SK-N-SH (cell line): ENCODE results near the gene SCG2. TPM values are rescaled to one million over a fixed set of nuclear protein-coding genes. Genes with fewer than 3 reads are reported as not detected.

Source experiments
- CTCF ChIA-PET: fragments of 300-600, 350-600 bp; formaldehyde crosslinking; extraction: SDS; loops from one replicate; lab custom pipeline; 2021; lab: Yijun Ruan, JAX
- POLR2A ChIA-PET: fragments of 350-600 bp; sonication (Branson Sonifier 250); formaldehyde crosslinking; extraction: SDS; loops from one replicate; lab custom pipeline; 2020; ENCODE audit warnings: antibody characterized with exemption, inconsistent platforms; lab: Yijun Ruan, JAX
- DNase-seq: peaks from one replicate; pipeline ENCODE4 v3.0.0; 2012
- H2AFZ ChIP-seq: fragments of 200-600 bp; sonication (generic); 2 replicates; pipeline ENCODE4 v1.8.1; 2016; ENCODE audit warnings: antibody characterized with exemption, mild to moderate bottlenecking, low read depth
- H3F3A ChIP-seq: fragments of 200-600 bp; sonication (generic); replicated peaks from 2 replicates; pipeline ENCODE3; 2016; ENCODE audit warnings: antibody characterized with exemption, mild to moderate bottlenecking; ENCODE audit not compliant: insufficient read depth
- H3K27ac ChIP-seq, 2 experiments: fragments of 200-500 bp in 1 of 2; fragments of 200-600 bp in 1 of 2; sonication (Bioruptor generic) in 1 of 2; sonication (generic), shearing (Covaris generic) in 1 of 2; 2 replicates each; pipeline versions ENCODE4 v1.5.1 to v1.6.1; 2014 to 2016; ENCODE audit warnings: low read depth in 2 of 2, inconsistent platforms in 1 of 2, low read length in 1 of 2, mild to moderate bottlenecking in 1 of 2, mixed read lengths in 1 of 2
- H3K27me3 ChIP-seq: fragments of 200-600 bp; sonication (generic), shearing (Covaris generic); 2 replicates; pipeline ENCODE4 v1.6.1; 2016; ENCODE audit warnings: mixed run types; ENCODE audit not compliant: insufficient read depth
- H3K36me3 ChIP-seq, 2 experiments: fragments of 200-500 bp in 1 of 2; fragments of 200-600 bp in 1 of 2; sonication (Bioruptor generic) in 1 of 2; sonication (generic) in 1 of 2; replicated peaks in 1 of 2; 2 replicates each; pipeline versions ENCODE3 to v1.5.1; 2014 to 2016; ENCODE audit warnings: low read length in 1 of 2, mild to moderate bottlenecking in 1 of 2; ENCODE audit not compliant: insufficient read depth in 2 of 2, control insufficient read depth in 1 of 2
- H3K4me1 ChIP-seq, 2 experiments: fragments of 200-500 bp in 1 of 2; fragments of 200-600 bp in 1 of 2; sonication (Bioruptor generic) in 1 of 2; sonication (generic), shearing (Covaris generic) in 1 of 2; 2 replicates each; pipeline versions ENCODE4 v1.5.1 to v1.6.1; 2014 to 2016; ENCODE audit warnings: low read depth in 1 of 2, low read length in 1 of 2, mixed run types in 1 of 2; ENCODE audit not compliant: insufficient read depth in 2 of 2, control insufficient read depth in 1 of 2
- H3K4me2 ChIP-seq: fragments of 200-600 bp; sonication (generic), shearing (Covaris generic); 2 replicates; pipeline ENCODE4 v1.6.1; 2017; ENCODE audit warnings: mixed run types
- H3K4me3 ChIP-seq, 2 experiments: fragments of 200-500 bp in 1 of 2; fragments of 200-600 bp in 1 of 2; sonication (Bioruptor generic) in 1 of 2; sonication (generic), shearing (Covaris generic) in 1 of 2; 2 replicates each; pipeline versions ENCODE4 v1.5.1 to v1.8.1; 2014 to 2016; ENCODE audit warnings: low read depth in 2 of 2, inconsistent platforms in 1 of 2, low read length in 1 of 2, mild to moderate bottlenecking in 1 of 2, mixed read lengths in 1 of 2, moderate library complexity in 1 of 2
- H3K79me2 ChIP-seq: fragments of 200-600 bp; sonication (generic); 2 replicates; pipeline ENCODE4 v1.8.1; 2017; ENCODE audit warnings: mild to moderate bottlenecking; ENCODE audit not compliant: insufficient read depth
- H3K9ac ChIP-seq: fragments of 200-600 bp; sonication (generic); 2 replicates; pipeline ENCODE4 v1.6.1; 2017; ENCODE audit warnings: mixed run types
- H3K9me2 ChIP-seq: fragments of 200-600 bp; sonication (generic); 2 replicates; pipeline ENCODE4 v1.6.1; 2017; ENCODE audit warnings: mixed run types
- H3K9me3 ChIP-seq: fragments of 200-600 bp; sonication (generic); 2 replicates; pipeline ENCODE4 v1.6.1; 2017; ENCODE audit warnings: mixed run types, mild to moderate bottlenecking, moderate library complexity
- H4K20me1 ChIP-seq: fragments of 200-600 bp; sonication (generic); 2 replicates; pipeline ENCODE4 v1.6.1; 2017; ENCODE audit warnings: mild to moderate bottlenecking, mixed run types; ENCODE audit not compliant: insufficient read depth
- CHD2 ChIP-seq: fragments of 150-350 bp; IDR thresholded peaks from 2 replicates; pipeline ENCODE4 v1.6.1; 2018; ENCODE audit warnings: low read length; ENCODE audit not compliant: partially characterized antibody
- CTCF ChIP-seq: fragments of 200-600 bp; sonication (generic); IDR thresholded peaks from 2 replicates; pipeline ENCODE4 v1.6.1; 2017; ENCODE audit warnings: antibody characterized with exemption, mild to moderate bottlenecking, moderate library complexity
- ELF1 ChIP-seq: IDR thresholded peaks from 2 replicates; pipeline ENCODE4 v1.4.0; 2012
- FOXM1 ChIP-seq: IDR thresholded peaks from 2 replicates; pipeline ENCODE4 v1.4.0; 2012; ENCODE audit warnings: low read depth, mild to moderate bottlenecking
- IRF3 ChIP-seq: fragments of 150-350 bp; IDR thresholded peaks from 2 replicates; pipeline ENCODE4 v1.6.1; 2016; ENCODE audit warnings: mild to moderate bottlenecking, low read depth, low read length
- MEF2A ChIP-seq: IDR thresholded peaks from 2 replicates; pipeline ENCODE4 v1.4.0; 2012; ENCODE audit warnings: low read depth, borderline replicate concordance
- MXI1 ChIP-seq: IDR thresholded peaks from 2 replicates; pipeline ENCODE4 v1.6.1; 2012; ENCODE audit warnings: mild to moderate bottlenecking, low read depth, low read length, improper control_type of control experiment
- NFIC ChIP-seq: IDR thresholded peaks from 2 replicates; pipeline ENCODE4 v1.4.0; 2012; ENCODE audit warnings: borderline replicate concordance
- POLR2AphosphoS5 ChIP-seq: IDR thresholded peaks from 2 replicates; pipeline ENCODE4 v1.6.1; 2012; ENCODE audit warnings: low read depth, low read length
- RAD21 ChIP-seq: IDR thresholded peaks from 2 replicates; pipeline ENCODE4 v1.6.1; 2012; ENCODE audit warnings: mild to moderate bottlenecking, low read length
- RCOR1 ChIP-seq: fragments of 150-350 bp; IDR thresholded peaks from 2 replicates; pipeline ENCODE4 v1.6.1; 2017; ENCODE audit warnings: antibody characterized with exemption, low read length
- TAF1 ChIP-seq: IDR thresholded peaks from 2 replicates; pipeline ENCODE4 v1.6.1; 2012; ENCODE audit warnings: low read depth, mild to moderate bottlenecking, low read length, moderate library complexity, borderline replicate concordance
- YY1 ChIP-seq: IDR thresholded peaks from 2 replicates; pipeline ENCODE4 v1.4.0; 2012; ENCODE audit warnings: low read depth, mild to moderate bottlenecking
- ZBTB33 ChIP-seq: IDR thresholded peaks from 2 replicates; pipeline ENCODE4 v1.4.0; 2012; ENCODE audit warnings: low read depth, borderline replicate concordance
- WGBS: methylation state at CpG from one replicate; pipeline ENCODE4 v1.1.6; 2017; ENCODE audit warnings: low lambda C conversion rate; 5-methylcytosine and 5-hydroxymethylcytosine counted together
- polyA plus RNA-seq, 3 experiments: library from polyadenylated mRNA; depleted of rRNA; stranded (reverse); fragments of >200 nt; gene quantifications; 2 replicates each; pipeline ENCODE4 v1.2.3, GENCODE V29; 2012
- TF ChIP-seq, protein P1 (sequence below): IDR thresholded peaks from 2 replicates; pipeline ENCODE4 v1.4.0; 2012; ENCODE audit warnings: low read depth, borderline replicate concordance
- TF ChIP-seq, protein P2 (sequence below): fragments of 150-350 bp; IDR thresholded peaks from 2 replicates; pipeline ENCODE4 v1.6.1; 2017; ENCODE audit warnings: antibody characterized with exemption, low read length, low read depth, borderline replicate concordance
- TF ChIP-seq, protein P3 (sequence below): IDR thresholded peaks from 2 replicates; pipeline ENCODE4 v1.6.1; 2012; ENCODE audit warnings: mild to moderate bottlenecking, low read depth, low read length, moderate library complexity

SCG2 gene
- polyA plus RNA-seq, 1 of the 3 experiments (the other 2 are of a cell fraction) = 373 TPM

DNA sequence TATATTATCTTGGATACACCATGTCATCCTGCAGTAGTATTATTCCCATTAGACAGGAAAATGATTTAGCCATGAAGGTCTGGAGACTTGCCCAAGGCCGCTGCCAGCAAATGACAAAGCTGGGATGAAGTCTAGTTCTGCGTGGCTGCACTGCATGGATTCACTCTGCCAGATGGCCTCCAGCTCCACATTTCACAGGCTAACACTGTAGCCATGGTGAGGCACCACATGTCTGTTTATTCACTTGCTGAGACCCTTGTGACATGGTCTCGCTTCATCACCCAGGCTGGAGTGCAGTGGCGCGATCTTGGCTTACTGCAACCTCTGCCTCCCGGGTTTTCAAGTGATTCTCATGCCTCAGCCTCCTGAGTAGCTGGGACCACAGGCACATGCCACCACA is 31.5 kb upstream of the SCG2 start:
- Histone ChIP-seq H3K9ac (no peak overlapping the region), H2AFZ (no peak overlapping the region), H3K27ac (no peak overlapping the region), H4K20me1 (no peaks in the 10 kb centered on the region), H3K4me3 (no peak overlapping the region), H3K4me1 (no peaks in the 10 kb centered on the region; a peak in 1 of 4 replicates), H3K36me3 (no peaks in the 10 kb centered on the region), H3K4me2 (no peak overlapping the region)
- no peak for DNase-seq
- no peak for TF ChIP-seq CHD2
- no peak for TF ChIP-seq IRF3
- no peak for TF ChIP-seq RAD21
- TF ChIP-seq MEF2A = no peak
- no peak for TF ChIP-seq ZBTB33
- no peak for TF ChIP-seq NFIC
- TF ChIP-seq POLR2AphosphoS5 = no peak
- no peak for TF ChIP-seq MXI1
- no peak for TF ChIP-seq CTCF
- TF ChIP-seq TAF1 = no peak
- TF ChIP-seq YY1 = no peak
- no peak for TF ChIP-seq RCOR1
- TF ChIP-seq, all 33 proteins: peak for 0
- POLR2A ChIA-PET = no interaction called here
- Histone ChIP-seq H3F3A (no peaks in the 10 kb centered on the region), H3K79me2 (no peaks in the 10 kb centered on the region), H3K9me3 (no peaks in the 10 kb centered on the region; the same call in 1 of the 2 replicates), H3K9me2 (no peaks in the 10 kb centered on the region), H3K27me3 (no peaks in the 10 kb centered on the region)
- 91% methylated on average over 3 of the region's 6 CpGs for WGBS
- CTCF ChIA-PET = interaction anchor here (0.9 to 1.2 kb wide), 2 partner anchors 14 to 662 kb away, joined by 3 read pairs; no protein-coding TSS in a partner anchor

GRCh38 chr2:223632826-223633225 is 30.7 kb upstream of the SCG2 start:
- no peaks in the 10 kb centered on the region for H4K20me1 ChIP-seq
- no peak overlapping the region for H3K27ac ChIP-seq
- H2AFZ ChIP-seq = no peak overlapping the region
- H3K36me3 ChIP-seq = no peaks in the 10 kb centered on the region
- no peak overlapping the region for H3K9ac ChIP-seq
- H3K9me3 ChIP-seq = no peaks in the 10 kb centered on the region
- ChIA-PET POLR2A (no interaction called here), CTCF (no interaction called here)
- TF ChIP-seq RAD21 = no peak
- no peak for TF ChIP-seq NFIC
- TF ChIP-seq, protein P1, sequence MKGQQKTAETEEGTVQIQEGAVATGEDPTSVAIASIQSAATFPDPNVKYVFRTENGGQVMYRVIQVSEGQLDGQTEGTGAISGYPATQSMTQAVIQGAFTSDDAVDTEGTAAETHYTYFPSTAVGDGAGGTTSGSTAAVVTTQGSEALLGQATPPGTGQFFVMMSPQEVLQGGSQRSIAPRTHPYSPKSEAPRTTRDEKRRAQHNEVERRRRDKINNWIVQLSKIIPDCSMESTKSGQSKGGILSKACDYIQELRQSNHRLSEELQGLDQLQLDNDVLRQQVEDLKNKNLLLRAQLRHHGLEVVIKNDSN = no peak
- no peak for TF ChIP-seq CHD2
- TF ChIP-seq, protein P2, sequence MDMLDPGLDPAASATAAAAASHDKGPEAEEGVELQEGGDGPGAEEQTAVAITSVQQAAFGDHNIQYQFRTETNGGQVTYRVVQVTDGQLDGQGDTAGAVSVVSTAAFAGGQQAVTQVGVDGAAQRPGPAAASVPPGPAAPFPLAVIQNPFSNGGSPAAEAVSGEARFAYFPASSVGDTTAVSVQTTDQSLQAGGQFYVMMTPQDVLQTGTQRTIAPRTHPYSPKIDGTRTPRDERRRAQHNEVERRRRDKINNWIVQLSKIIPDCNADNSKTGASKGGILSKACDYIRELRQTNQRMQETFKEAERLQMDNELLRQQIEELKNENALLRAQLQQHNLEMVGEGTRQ = no peak
- no peak for TF ChIP-seq FOXM1
- no peak for TF ChIP-seq ELF1
- TF ChIP-seq, protein P3, sequence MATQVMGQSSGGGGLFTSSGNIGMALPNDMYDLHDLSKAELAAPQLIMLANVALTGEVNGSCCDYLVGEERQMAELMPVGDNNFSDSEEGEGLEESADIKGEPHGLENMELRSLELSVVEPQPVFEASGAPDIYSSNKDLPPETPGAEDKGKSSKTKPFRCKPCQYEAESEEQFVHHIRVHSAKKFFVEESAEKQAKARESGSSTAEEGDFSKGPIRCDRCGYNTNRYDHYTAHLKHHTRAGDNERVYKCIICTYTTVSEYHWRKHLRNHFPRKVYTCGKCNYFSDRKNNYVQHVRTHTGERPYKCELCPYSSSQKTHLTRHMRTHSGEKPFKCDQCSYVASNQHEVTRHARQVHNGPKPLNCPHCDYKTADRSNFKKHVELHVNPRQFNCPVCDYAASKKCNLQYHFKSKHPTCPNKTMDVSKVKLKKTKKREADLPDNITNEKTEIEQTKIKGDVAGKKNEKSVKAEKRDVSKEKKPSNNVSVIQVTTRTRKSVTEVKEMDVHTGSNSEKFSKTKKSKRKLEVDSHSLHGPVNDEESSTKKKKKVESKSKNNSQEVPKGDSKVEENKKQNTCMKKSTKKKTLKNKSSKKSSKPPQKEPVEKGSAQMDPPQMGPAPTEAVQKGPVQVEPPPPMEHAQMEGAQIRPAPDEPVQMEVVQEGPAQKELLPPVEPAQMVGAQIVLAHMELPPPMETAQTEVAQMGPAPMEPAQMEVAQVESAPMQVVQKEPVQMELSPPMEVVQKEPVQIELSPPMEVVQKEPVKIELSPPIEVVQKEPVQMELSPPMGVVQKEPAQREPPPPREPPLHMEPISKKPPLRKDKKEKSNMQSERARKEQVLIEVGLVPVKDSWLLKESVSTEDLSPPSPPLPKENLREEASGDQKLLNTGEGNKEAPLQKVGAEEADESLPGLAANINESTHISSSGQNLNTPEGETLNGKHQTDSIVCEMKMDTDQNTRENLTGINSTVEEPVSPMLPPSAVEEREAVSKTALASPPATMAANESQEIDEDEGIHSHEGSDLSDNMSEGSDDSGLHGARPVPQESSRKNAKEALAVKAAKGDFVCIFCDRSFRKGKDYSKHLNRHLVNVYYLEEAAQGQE = no peak
- no peak overlapping the region for H3K4me3 ChIP-seq
- H3K79me2 ChIP-seq = no peaks in the 10 kb centered on the region
- no peaks in the 10 kb centered on the region for H3F3A ChIP-seq
- H3K9me2 ChIP-seq = no peaks in the 10 kb centered on the region
- no peaks in the 10 kb centered on the region for H3K27me3 ChIP-seq
- 90% methylated on average over 2 of the region's 2 CpGs for WGBS
- DNase-seq = no peak
- no peaks in the 10 kb centered on the region; a peak in 1 of 4 replicates for H3K4me1 ChIP-seq
- no peak overlapping the region for H3K4me2 ChIP-seq
